GM23338 (cell line): ENCODE results near the gene NUSAP1. TPM values are rescaled to one million over a fixed set of nuclear protein-coding genes. Genes with fewer than 3 reads are reported as not detected.

Source experiments
- ATAC-seq: fragments of 200-7000 bp; cut with Tn5 transposase; 3 replicates; pipeline ENCODE4 v1.9.1; 2020
- DNase-seq: peaks from one replicate; pipeline ENCODE4 v3.0.0-alpha.2; 2015; ENCODE audit warnings: low spot score
- H2AFZ ChIP-seq: fragments of 200-600 bp; sonication (generic); 2 replicates; pipeline ENCODE4 v1.8.0; 2016; ENCODE audit warnings: antibody characterized with exemption, mild to moderate bottlenecking, moderate library complexity
- H3F3A ChIP-seq: fragments of 200-600 bp; sonication (generic); replicated peaks from 2 replicates; pipeline ENCODE4 v1.8.0; 2017; ENCODE audit warnings: antibody characterized with exemption, mixed run types, low read depth
- H3K27ac ChIP-seq: fragments of 200-600 bp; sonication (generic); 2 replicates; pipeline ENCODE4 v1.6.1; 2016; ENCODE audit warnings: low read depth
- H3K27me3 ChIP-seq: fragments of 200-600 bp; sonication (generic); 2 replicates; pipeline ENCODE4 v1.8.0; 2016; ENCODE audit warnings: mild to moderate bottlenecking, mixed run types, moderate library complexity; ENCODE audit not compliant: insufficient read depth
- H3K36me3 ChIP-seq: fragments of 200-600 bp; sonication (generic); 2 replicates; pipeline ENCODE4 v1.8.0; 2016; ENCODE audit warnings: mild to moderate bottlenecking; ENCODE audit not compliant: insufficient read depth
- H3K4me1 ChIP-seq: fragments of 200-600 bp; sonication (generic); 2 replicates; pipeline ENCODE4 v1.8.0; 2016; ENCODE audit warnings: mild to moderate bottlenecking, moderate library complexity; ENCODE audit not compliant: insufficient read depth
- H3K4me2 ChIP-seq: fragments of 200-600 bp; sonication (generic); 2 replicates; pipeline ENCODE4 v1.7.1; 2017; ENCODE audit warnings: mixed run types
- H3K4me3 ChIP-seq: fragments of 200-600 bp; sonication (generic); 2 replicates; pipeline ENCODE4 v1.6.1; 2016; ENCODE audit warnings: mixed run types
- H3K79me2 ChIP-seq: fragments of 200-600 bp; sonication (generic); replicated peaks from 2 replicates; pipeline ENCODE4 v1.8.0; 2017; ENCODE audit warnings: mild to moderate bottlenecking; ENCODE audit not compliant: insufficient read depth
- H3K9me2 ChIP-seq: fragments of 200-600 bp; sonication (generic); 2 replicates; pipeline ENCODE4 v1.8.0; 2017; ENCODE audit not compliant: insufficient read depth
- H4K20me1 ChIP-seq: fragments of 200-600 bp; sonication (generic); replicated peaks from 2 replicates; pipeline ENCODE4 v1.8.0; 2017; ENCODE audit warnings: mild to moderate bottlenecking; ENCODE audit not compliant: insufficient read depth
- H3K27ac Mint-ChIP-seq: 2 replicates; pipeline ENCODE4 v1.8.0; 2020; ENCODE audit warnings: inconsistent platforms, mild to moderate bottlenecking, moderate library complexity, mixed read lengths
- H3K27me3 Mint-ChIP-seq: 3 replicates; pipeline ENCODE4 v1.8.0; 2022; ENCODE audit warnings: low read depth, mild to moderate bottlenecking, moderate library complexity, mixed read lengths, inconsistent platforms; ENCODE audit not compliant: insufficient read depth, poor library complexity
- H3K36me3 Mint-ChIP-seq: 3 replicates; pipeline ENCODE4 v1.8.0; 2021; ENCODE audit warnings: low read depth, mild to moderate bottlenecking, inconsistent platforms, moderate library complexity, mixed read lengths
- H3K4me1 Mint-ChIP-seq: 3 replicates; pipeline ENCODE4 v1.8.0; 2020; ENCODE audit warnings: mild to moderate bottlenecking, inconsistent platforms, mixed read lengths
- H3K4me3 Mint-ChIP-seq: 3 replicates; pipeline ENCODE4 v1.8.0; 2021; ENCODE audit warnings: moderate library complexity, mild to moderate bottlenecking, inconsistent platforms, mixed read lengths
- H3K9me3 Mint-ChIP-seq: 3 replicates; pipeline ENCODE4 v1.8.0; 2020; ENCODE audit warnings: moderate library complexity, mild to moderate bottlenecking, inconsistent platforms, mixed read lengths
- CREB1 ChIP-seq: fragments of 250-450 bp; sonication (Bioruptor Pico); IDR thresholded peaks from 2 replicates; pipeline ENCODE4 v1.5.0; 2020; ENCODE audit warnings: low read depth, mild to moderate bottlenecking, moderate library complexity
- EZH2 ChIP-seq: fragments of 200-600 bp; sonication (generic); IDR thresholded peaks from one replicate; pipeline ENCODE4 v1.8.0; 2017; ENCODE audit warnings: antibody characterized with exemption, mild to moderate bottlenecking, low read depth; ENCODE audit not compliant: unreplicated experiment
- EZH2phosphoT487 ChIP-seq: fragments of 200-600 bp; sonication (generic); IDR thresholded peaks from one replicate; pipeline ENCODE4 v1.8.1; 2018; ENCODE audit warnings: antibody characterized with exemption; ENCODE audit not compliant: unreplicated experiment
- JUNB ChIP-seq: IDR thresholded peaks from one replicate; pipeline ENCODE4 v1.6.1; 2016; ENCODE audit warnings: antibody characterized with exemption; ENCODE audit not compliant: unreplicated experiment
- NANOG ChIP-seq: IDR thresholded peaks from 2 replicates; pipeline ENCODE4 v1.6.1; 2016; ENCODE audit warnings: antibody characterized with exemption, borderline replicate concordance
- ZNF114 ChIP-seq: fragments of 250-450 bp; sonication (Bioruptor Pico); IDR thresholded peaks from 2 replicates; pipeline ENCODE4 v1.5.0; 2020; ENCODE audit warnings: mild to moderate bottlenecking, moderate library complexity
- ZNF331 ChIP-seq: fragments of 250-450 bp; sonication (Bioruptor Pico); IDR thresholded peaks from 2 replicates; pipeline ENCODE4 v1.5.0; 2020; ENCODE audit warnings: low read depth, mild to moderate bottlenecking, moderate library complexity
- polyA plus RNA-seq: library from polyadenylated mRNA; unstranded; fragments of >200 nt; fragmentation: Nextera tagmentation; extraction: Ambion mirVana; gene quantifications from 2 replicates; pipeline ENCODE4 v1.2.1, GENCODE V29; 2016
- total RNA-seq: library from RNA; depleted of rRNA; stranded (reverse); fragments of >200 nt; shearing (Covaris generic); gene quantifications from 2 replicates; pipeline ENCODE4 v1.2.3, GENCODE V29; 2014
- TF ChIP-seq, protein P1 (sequence below): IDR thresholded peaks from 2 replicates; pipeline ENCODE4 v1.6.1; 2016; ENCODE audit warnings: antibody characterized with exemption
- TF ChIP-seq, protein P2 (sequence below): IDR thresholded peaks from one replicate; pipeline ENCODE4 v1.6.1; 2018; ENCODE audit warnings: antibody characterized with exemption; ENCODE audit not compliant: unreplicated experiment
- TF ChIP-seq, protein P3 (sequence below), 2 experiments: fragments of 200-600 bp in 1 of 2; sonication (generic) in 1 of 2; conservative IDR thresholded peaks; 2 replicates each; pipeline versions ENCODE4 v1.5.1 to v1.6.1; 2016 to 2017; ENCODE audit warnings: antibody characterized with exemption in 2 of 2, low read depth in 2 of 2, mild to moderate bottlenecking in 2 of 2, moderate library complexity in 1 of 2

NUSAP1 gene
- total and polyA plus RNA-seq, 2 experiments from 2014 or later, result 126 to 272 TPM

DNA sequence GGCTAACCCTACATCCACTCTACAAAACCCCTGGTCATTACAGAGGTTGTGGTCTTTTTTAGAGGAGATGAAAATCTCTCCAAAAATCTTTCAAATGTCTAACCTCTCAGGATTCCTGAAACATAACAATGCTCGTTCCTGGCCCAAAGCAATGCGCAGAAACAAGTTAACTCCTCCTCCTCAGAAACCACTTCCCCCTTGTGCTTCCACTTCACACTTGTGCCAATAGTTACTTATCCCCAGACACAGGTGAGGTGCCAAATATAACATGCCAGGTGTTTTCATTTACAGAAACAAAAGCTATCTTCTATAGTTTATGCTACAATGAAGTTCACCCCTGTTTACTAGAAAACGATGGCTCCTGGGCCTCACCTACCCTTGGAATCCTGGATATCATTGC is 63.4 kb downstream of the NUSAP1 start:
- no peaks in the 10 kb centered on the region for H3K9me2 ChIP-seq
- Mint-ChIP-seq H3K4me1 (no peaks in the 10 kb centered on the region), H3K36me3 (peaks cover 21% of the 10 kb centered on the region; the same call in 2 of the 3 replicates), H3K27me3 (no peaks in the 10 kb centered on the region), H3K27ac (no peak overlapping the region), H3K4me3 (no peak overlapping the region), H3K9me3 (no peaks in the 10 kb centered on the region)
- H3K4me1 ChIP-seq, result no peaks in the 10 kb centered on the region
- H3K4me2 ChIP-seq, result no peak overlapping the region
- no peak for ATAC-seq
- no peak overlapping the region for H3K4me3 ChIP-seq
- TF ChIP-seq CREB1 (CRISPR knock-in tag) (no peak), JUNB (no peak)
- TF ChIP-seq, protein P1, sequence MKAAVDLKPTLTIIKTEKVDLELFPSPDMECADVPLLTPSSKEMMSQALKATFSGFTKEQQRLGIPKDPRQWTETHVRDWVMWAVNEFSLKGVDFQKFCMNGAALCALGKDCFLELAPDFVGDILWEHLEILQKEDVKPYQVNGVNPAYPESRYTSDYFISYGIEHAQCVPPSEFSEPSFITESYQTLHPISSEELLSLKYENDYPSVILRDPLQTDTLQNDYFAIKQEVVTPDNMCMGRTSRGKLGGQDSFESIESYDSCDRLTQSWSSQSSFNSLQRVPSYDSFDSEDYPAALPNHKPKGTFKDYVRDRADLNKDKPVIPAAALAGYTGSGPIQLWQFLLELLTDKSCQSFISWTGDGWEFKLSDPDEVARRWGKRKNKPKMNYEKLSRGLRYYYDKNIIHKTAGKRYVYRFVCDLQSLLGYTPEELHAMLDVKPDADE, result no peak
- TF ChIP-seq, protein P2, sequence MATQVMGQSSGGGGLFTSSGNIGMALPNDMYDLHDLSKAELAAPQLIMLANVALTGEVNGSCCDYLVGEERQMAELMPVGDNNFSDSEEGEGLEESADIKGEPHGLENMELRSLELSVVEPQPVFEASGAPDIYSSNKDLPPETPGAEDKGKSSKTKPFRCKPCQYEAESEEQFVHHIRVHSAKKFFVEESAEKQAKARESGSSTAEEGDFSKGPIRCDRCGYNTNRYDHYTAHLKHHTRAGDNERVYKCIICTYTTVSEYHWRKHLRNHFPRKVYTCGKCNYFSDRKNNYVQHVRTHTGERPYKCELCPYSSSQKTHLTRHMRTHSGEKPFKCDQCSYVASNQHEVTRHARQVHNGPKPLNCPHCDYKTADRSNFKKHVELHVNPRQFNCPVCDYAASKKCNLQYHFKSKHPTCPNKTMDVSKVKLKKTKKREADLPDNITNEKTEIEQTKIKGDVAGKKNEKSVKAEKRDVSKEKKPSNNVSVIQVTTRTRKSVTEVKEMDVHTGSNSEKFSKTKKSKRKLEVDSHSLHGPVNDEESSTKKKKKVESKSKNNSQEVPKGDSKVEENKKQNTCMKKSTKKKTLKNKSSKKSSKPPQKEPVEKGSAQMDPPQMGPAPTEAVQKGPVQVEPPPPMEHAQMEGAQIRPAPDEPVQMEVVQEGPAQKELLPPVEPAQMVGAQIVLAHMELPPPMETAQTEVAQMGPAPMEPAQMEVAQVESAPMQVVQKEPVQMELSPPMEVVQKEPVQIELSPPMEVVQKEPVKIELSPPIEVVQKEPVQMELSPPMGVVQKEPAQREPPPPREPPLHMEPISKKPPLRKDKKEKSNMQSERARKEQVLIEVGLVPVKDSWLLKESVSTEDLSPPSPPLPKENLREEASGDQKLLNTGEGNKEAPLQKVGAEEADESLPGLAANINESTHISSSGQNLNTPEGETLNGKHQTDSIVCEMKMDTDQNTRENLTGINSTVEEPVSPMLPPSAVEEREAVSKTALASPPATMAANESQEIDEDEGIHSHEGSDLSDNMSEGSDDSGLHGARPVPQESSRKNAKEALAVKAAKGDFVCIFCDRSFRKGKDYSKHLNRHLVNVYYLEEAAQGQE, result no peak
- TF ChIP-seq, protein P3, sequence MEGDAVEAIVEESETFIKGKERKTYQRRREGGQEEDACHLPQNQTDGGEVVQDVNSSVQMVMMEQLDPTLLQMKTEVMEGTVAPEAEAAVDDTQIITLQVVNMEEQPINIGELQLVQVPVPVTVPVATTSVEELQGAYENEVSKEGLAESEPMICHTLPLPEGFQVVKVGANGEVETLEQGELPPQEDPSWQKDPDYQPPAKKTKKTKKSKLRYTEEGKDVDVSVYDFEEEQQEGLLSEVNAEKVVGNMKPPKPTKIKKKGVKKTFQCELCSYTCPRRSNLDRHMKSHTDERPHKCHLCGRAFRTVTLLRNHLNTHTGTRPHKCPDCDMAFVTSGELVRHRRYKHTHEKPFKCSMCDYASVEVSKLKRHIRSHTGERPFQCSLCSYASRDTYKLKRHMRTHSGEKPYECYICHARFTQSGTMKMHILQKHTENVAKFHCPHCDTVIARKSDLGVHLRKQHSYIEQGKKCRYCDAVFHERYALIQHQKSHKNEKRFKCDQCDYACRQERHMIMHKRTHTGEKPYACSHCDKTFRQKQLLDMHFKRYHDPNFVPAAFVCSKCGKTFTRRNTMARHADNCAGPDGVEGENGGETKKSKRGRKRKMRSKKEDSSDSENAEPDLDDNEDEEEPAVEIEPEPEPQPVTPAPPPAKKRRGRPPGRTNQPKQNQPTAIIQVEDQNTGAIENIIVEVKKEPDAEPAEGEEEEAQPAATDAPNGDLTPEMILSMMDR (conservative IDR thresholded peaks at IDR 0.05; ENCODE audit: low read depth in 2 of 2), result no peak
- no peak for DNase-seq
- H3K36me3 ChIP-seq, result no peaks in the 10 kb centered on the region
- no peaks in the 10 kb centered on the region for H3K79me2 ChIP-seq
- no peak overlapping the region for H2AFZ ChIP-seq
- H4K20me1 ChIP-seq, result no peaks in the 10 kb centered on the region
- H3K27ac ChIP-seq, result no peak overlapping the region
- no peaks in the 10 kb centered on the region for H3K27me3 ChIP-seq
- no peaks in the 10 kb centered on the region for H3F3A ChIP-seq

DNA sequence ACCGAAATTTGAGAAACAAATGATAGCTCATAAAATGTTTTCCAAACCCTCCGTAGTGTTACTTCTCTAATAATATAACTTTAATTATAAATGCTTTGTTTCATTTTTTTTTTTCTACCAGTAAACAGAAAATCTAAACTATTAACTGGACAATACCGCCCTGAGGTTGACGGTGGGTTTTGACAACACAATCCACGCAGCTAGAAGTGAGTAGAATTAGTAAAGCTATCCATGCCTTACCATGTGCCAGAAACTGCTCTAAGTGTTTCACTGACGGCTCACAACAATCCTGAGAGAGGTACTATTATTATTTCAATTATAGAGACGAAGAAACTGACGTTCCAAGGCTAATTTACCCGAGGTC is 69.2 kb downstream of the NUSAP1 start:
- H3K4me3 ChIP-seq, result peak overlapping the region; percentile 66
- TF ChIP-seq ZNF114 (CRISPR knock-in tag), result no peak
- TF ChIP-seq, protein P2, result no peak
- no peak for TF ChIP-seq NANOG
- TF ChIP-seq, protein P3 (conservative IDR thresholded peaks at IDR 0.05; ENCODE audit: low read depth in 2 of 2), result no peak
- TF ChIP-seq EZH2, result no peak
- TF ChIP-seq CREB1 (CRISPR knock-in tag), result no peak
- no peak for TF ChIP-seq EZH2phosphoT487
- TF ChIP-seq ZNF331, result no peak
- TF ChIP-seq, protein P1, result no peak

More for the DNA sequence above, 69.2 kb downstream of the NUSAP1 start:
- Mint-ChIP-seq H3K4me3 (peak overlapping the region; percentile 87), H3K4me1 (peaks cover 5% of the 10 kb centered on the region; the same call in 2 of the 3 replicates), H3K27ac (peak overlapping the region; percentile 84; the same call in 1 of the 2 replicates), H3K36me3 (no peaks in the 10 kb centered on the region), H3K27me3 (peaks cover 6% of the 10 kb centered on the region), H3K9me3 (no peaks in the 10 kb centered on the region; the same call in 2 of the 3 replicates)
- no peak overlapping the region for H3K27ac ChIP-seq
- H3F3A ChIP-seq, result no peaks in the 10 kb centered on the region
- H3K36me3 ChIP-seq, result no peaks in the 10 kb centered on the region
- peak overlapping the region; percentile 84 for H3K4me2 ChIP-seq
- no peaks in the 10 kb centered on the region for H3K79me2 ChIP-seq
- ATAC-seq (no peak), DNase-seq (no peak)
- H3K4me1 ChIP-seq, result no peaks in the 10 kb centered on the region
- H2AFZ ChIP-seq, result peak overlapping the region; percentile 89
- no peaks in the 10 kb centered on the region for H4K20me1 ChIP-seq
- H3K9me2 ChIP-seq, result no peaks in the 10 kb centered on the region
- H3K27me3 ChIP-seq, result no peaks in the 10 kb centered on the region
